ENCODE results near the gene SCN5A. TPM values are rescaled to one million over a fixed set of nuclear protein-coding genes. Genes with fewer than 3 reads are reported as not detected.

Gene SCN5A
- total and polyA plus RNA-seq, 4 donors, result 1.6 to 2.4 (median 1.9) TPM

DNA sequence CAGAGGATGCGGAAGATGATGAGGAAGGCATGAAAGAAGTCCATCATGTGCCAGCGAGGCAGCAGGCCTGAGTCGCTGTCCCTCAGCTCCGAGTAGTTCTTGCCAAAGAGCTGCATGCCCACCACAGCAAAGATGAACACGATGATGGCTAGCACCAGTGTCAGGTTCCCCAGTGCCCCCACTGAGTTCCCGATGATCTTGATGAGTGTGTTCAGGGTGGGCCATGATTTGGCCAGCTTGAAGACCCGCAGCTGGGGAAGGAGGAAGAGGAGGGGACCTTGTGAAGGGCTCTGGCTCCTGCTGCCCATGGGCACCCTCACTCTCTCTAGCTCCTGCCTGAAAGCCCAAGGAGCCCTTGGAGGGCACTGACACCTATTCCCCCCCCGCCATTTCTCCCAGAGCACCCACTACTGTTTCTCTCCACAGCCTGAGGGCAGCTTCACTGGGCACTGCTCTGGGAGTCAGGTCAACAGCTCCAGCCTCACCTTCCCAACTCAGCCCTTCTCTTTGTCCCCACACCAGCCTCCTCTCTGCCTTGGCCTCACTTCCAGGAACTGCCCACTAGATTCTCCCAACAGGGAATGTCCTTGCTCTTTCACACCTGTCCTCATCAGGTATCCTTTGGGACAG, 63.6 kb downstream of the SCN5A start:
- no peak for DNase-seq (ENCODE audit: low read depth in 4 of 6, low spot score in 6 of 6)
- no peak overlapping the region for H3K4me3 ChIP-seq (ENCODE audit: low read depth, low read length)
- peaks cover 27% of the 10 kb centered on the region for H3K4me1 ChIP-seq (ENCODE audit: control insufficient read depth, insufficient read depth, low read length)
- H3K36me3 ChIP-seq (ENCODE audit: control insufficient read depth, insufficient read depth, low read length), result no peaks in the 10 kb centered on the region
- no peak overlapping the region for H3K27ac ChIP-seq (ENCODE audit: low read depth, low read length)
- H3K27me3 ChIP-seq (ENCODE audit: control insufficient read depth, insufficient read depth, low read length), result no peaks in the 10 kb centered on the region
- no peaks in the 10 kb centered on the region for H3K9me3 ChIP-seq (ENCODE audit: control insufficient read depth, insufficient read depth, low read length)
- WGBS (ENCODE audit: insufficient coverage), result 98% methylated on average over 7 of the region's 8 CpGs

GRCh38 chr3:38583688-38584087, 65.8 kb downstream of the SCN5A start:
- WGBS (ENCODE audit: insufficient coverage), result 91% methylated on average over 6 of the region's 6 CpGs
- H3K27me3 ChIP-seq (ENCODE audit: control insufficient read depth, insufficient read depth, low read length), result no peaks in the 10 kb centered on the region
- no peaks in the 10 kb centered on the region for H3K36me3 ChIP-seq (ENCODE audit: control insufficient read depth, insufficient read depth, low read length)
- H3K27ac ChIP-seq (ENCODE audit: low read depth, low read length), result no peak overlapping the region
- peaks cover 49% of the 10 kb centered on the region for H3K4me1 ChIP-seq (ENCODE audit: control insufficient read depth, insufficient read depth, low read length)
- no peaks in the 10 kb centered on the region for H3K9me3 ChIP-seq (ENCODE audit: control insufficient read depth, insufficient read depth, low read length)
- no peak for DNase-seq (ENCODE audit: low read depth in 4 of 6, low spot score in 6 of 6)
- no peak overlapping the region for H3K4me3 ChIP-seq (ENCODE audit: low read depth, low read length)

DNA sequence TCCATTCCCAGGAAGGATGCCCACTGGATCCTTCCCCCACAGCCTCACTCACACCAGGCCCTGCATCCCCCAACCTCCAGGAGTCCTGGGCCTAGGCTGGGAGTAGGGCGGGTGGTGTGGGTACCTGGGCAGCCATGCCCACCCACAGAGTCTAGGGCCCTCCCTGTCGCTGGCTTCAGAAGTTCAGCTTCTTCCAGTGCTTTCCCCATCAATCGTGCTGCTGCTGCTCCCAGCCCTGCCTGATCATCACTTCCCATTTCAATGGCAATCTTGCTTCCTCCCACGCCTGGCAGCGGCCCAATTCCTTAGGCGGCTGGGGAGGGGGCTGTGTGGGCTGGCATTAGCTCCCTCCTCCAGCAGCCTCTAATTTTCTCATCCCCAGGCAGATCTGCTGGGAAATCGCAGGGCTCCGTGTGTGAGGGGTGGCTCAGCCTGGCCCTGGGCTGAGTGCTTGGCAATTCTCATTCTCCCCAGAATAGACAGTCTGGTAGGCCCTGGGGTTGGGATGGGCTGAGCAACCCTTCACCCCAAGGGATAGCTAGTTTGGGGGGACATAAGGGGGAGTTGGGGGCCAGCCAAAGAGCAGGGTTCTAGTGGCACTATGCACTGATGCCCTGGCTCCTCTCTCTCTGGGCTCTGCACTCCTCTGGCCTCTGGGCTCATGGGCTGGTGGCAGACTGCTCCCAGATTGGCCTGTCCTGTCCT, 66.4 kb downstream of the SCN5A start:
- Histone ChIP-seq H3K36me3 (ENCODE audit: control insufficient read depth, insufficient read depth, low read length) (no peaks in the 10 kb centered on the region), H3K27ac (ENCODE audit: low read depth, low read length) (no peak overlapping the region), H3K4me3 (ENCODE audit: low read depth, low read length) (no peak overlapping the region), H3K9me3 (ENCODE audit: control insufficient read depth, insufficient read depth, low read length) (no peaks in the 10 kb centered on the region), H3K4me1 (ENCODE audit: control insufficient read depth, insufficient read depth, low read length) (peaks cover 51% of the 10 kb centered on the region), H3K27me3 (ENCODE audit: control insufficient read depth, insufficient read depth, low read length) (no peaks in the 10 kb centered on the region)
- WGBS (ENCODE audit: insufficient coverage), result 43% methylated on average over 3 of the region's 8 CpGs
- DNase-seq (ENCODE audit: low read depth in 4 of 6, low spot score in 6 of 6), result peak in 3 of 6 donors; percentile 35 to 88 (median 83)

GRCh38 chr3:38582316-38582715, 67.2 kb downstream of the SCN5A start:
- 37% methylated on average over 4 of the region's 6 CpGs for WGBS (ENCODE audit: insufficient coverage)
- Histone ChIP-seq H3K9me3 (ENCODE audit: control insufficient read depth, insufficient read depth, low read length) (no peaks in the 10 kb centered on the region), H3K36me3 (ENCODE audit: control insufficient read depth, insufficient read depth, low read length) (no peaks in the 10 kb centered on the region)

GRCh38 chr3:38581774-38582173, 67.7 kb downstream of the SCN5A start:
- no peaks in the 10 kb centered on the region for H3K9me3 ChIP-seq (ENCODE audit: control insufficient read depth, insufficient read depth, low read length)
- no peak overlapping the region for H3K27ac ChIP-seq (ENCODE audit: low read depth, low read length)
- H3K36me3 ChIP-seq (ENCODE audit: control insufficient read depth, insufficient read depth, low read length), result no peaks in the 10 kb centered on the region
- H3K4me3 ChIP-seq (ENCODE audit: low read depth, low read length), result no peak overlapping the region
- peaks cover 51% of the 10 kb centered on the region for H3K4me1 ChIP-seq (ENCODE audit: control insufficient read depth, insufficient read depth, low read length)
- H3K27me3 ChIP-seq (ENCODE audit: control insufficient read depth, insufficient read depth, low read length), result no peaks in the 10 kb centered on the region
- WGBS (ENCODE audit: insufficient coverage), result 73% methylated on average over 2 of the region's 2 CpGs
- DNase-seq (ENCODE audit: low read depth in 4 of 6, low spot score in 6 of 6), result no peak

More at GRCh38 chr3:38582316-38582715, 67.2 kb downstream of the SCN5A start:
- Histone ChIP-seq H3K27ac (ENCODE audit: low read depth, low read length) (no peak overlapping the region), H3K4me3 (ENCODE audit: low read depth, low read length) (no peak overlapping the region), H3K27me3 (ENCODE audit: control insufficient read depth, insufficient read depth, low read length) (no peaks in the 10 kb centered on the region), H3K4me1 (ENCODE audit: control insufficient read depth, insufficient read depth, low read length) (peaks cover 51% of the 10 kb centered on the region)
- DNase-seq (ENCODE audit: low read depth in 4 of 6, low spot score in 6 of 6), result no peak

DNA sequence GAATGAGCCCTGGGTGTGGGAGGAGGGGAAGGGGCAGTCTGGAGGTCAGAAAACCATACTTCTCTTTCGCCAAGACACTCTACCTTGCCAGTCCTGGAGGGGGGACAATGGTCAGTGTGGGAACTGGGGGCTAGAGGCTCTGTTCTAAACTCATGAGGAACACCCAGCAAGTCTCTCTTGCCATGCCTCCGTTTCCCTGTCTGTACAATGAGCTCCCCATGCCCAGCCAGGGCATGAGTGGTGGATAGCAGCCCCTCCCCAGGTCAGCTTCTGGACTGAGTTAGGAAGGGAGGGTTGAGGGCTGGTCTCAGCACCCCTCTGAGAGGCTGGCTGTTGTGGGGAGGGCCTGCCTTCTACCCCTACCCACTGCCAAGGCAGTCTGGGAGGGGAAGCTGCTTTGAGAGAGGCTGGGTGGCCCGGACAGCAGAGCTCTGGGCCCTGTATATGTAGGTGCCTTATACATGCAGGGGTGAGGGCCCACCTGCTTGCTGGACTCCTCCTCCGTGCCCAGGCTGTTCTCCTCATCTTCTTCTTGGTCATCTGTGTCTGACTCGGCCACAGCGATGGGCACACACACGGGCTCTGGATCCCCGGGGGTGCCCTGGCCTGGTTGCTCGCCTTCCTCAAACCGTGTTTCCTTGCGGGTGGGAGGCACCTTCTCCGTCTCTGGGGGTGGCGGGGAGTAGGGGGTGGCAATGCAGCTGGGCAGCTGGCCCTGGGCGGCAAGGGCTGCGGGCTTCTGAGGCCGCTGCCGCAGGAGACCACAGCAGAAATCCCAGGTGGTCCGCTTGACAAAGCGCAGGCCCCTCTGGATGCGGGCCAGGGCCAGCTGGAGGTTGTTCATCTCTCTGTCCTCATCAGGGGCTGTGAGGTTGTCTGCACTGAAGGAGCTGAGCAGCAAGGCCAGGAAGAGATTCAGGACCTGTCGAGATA, 68.8 kb downstream of the SCN5A start:
- Histone ChIP-seq H3K27ac (ENCODE audit: low read depth, low read length) (no peak overlapping the region), H3K27me3 (ENCODE audit: control insufficient read depth, insufficient read depth, low read length) (no peaks in the 10 kb centered on the region), H3K4me3 (ENCODE audit: low read depth, low read length) (no peak overlapping the region), H3K9me3 (ENCODE audit: control insufficient read depth, insufficient read depth, low read length) (no peaks in the 10 kb centered on the region), H3K4me1 (ENCODE audit: control insufficient read depth, insufficient read depth, low read length) (peaks cover 51% of the 10 kb centered on the region), H3K36me3 (ENCODE audit: control insufficient read depth, insufficient read depth, low read length) (no peaks in the 10 kb centered on the region)
- peak in 1 of 6 donors; percentile 22 for DNase-seq (ENCODE audit: low read depth in 4 of 6, low spot score in 6 of 6)
- 76% methylated on average over 20 of the region's 21 CpGs for WGBS (ENCODE audit: insufficient coverage)

DNA sequence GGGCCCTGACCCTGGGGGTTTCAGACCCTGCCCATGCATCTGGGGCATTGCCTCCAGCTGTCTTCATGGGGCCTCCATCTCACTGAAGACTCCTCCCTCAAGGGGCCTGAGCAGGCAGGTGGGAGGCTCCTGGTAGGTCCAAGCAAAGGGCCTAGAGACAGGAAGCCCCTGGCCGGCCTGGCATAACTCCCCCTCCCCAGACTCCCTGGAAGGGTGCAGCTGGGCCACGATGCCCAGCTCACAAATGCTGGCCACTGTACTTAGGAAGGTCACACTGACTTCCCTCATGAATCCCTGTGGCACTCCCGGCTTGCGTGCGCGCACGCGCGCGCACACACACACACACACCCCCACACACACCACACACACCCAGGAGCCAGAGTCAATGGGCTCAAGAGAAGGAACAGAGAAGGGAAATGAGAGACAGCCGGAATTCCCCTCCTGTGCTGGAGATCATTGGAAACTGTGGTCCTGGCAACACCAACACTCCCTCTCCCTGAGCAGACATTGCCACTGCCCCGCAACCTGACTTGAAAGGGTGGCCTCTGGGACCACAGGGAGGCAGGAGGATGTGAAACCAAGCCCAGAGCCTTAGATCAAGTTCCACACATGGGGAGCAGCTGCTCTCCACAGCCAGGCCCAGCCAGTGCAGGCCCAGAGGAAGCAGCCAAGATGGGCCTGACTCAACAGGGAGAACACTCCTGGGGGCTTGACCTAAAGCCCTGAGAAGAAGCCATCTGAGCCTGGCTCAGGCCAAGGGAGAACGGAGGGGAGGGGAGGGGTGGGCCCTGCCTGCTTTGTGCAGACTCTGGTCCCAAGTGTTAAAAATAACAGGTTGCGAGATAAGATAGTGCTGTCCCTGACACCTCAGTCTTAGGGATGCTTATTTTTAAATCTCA, 69.7 kb downstream of the SCN5A start:
- no peak overlapping the region for H3K27ac ChIP-seq (ENCODE audit: low read depth, low read length)
- WGBS (ENCODE audit: insufficient coverage), result 89% methylated on average over 6 of the region's 14 CpGs
- no peak for DNase-seq (ENCODE audit: low read depth in 4 of 6, low spot score in 6 of 6)
- no peak overlapping the region for H3K4me3 ChIP-seq (ENCODE audit: low read depth, low read length)
- no peaks in the 10 kb centered on the region for H3K9me3 ChIP-seq (ENCODE audit: control insufficient read depth, insufficient read depth, low read length)
- no peaks in the 10 kb centered on the region for H3K36me3 ChIP-seq (ENCODE audit: control insufficient read depth, insufficient read depth, low read length)
- no peaks in the 10 kb centered on the region for H3K27me3 ChIP-seq (ENCODE audit: control insufficient read depth, insufficient read depth, low read length)
- peaks cover 51% of the 10 kb centered on the region for H3K4me1 ChIP-seq (ENCODE audit: control insufficient read depth, insufficient read depth, low read length)

- peak in 3 of 6 donors; percentile 15 to 64 (median 51) for DNase-seq (ENCODE audit: low read depth in 4 of 6, low spot score in 6 of 6)
- H3K4me1 ChIP-seq (ENCODE audit: control insufficient read depth, insufficient read depth, low read length), result peaks cover 51% of the 10 kb centered on the region
- H3K9me3 ChIP-seq (ENCODE audit: control insufficient read depth, insufficient read depth, low read length), result no peaks in the 10 kb centered on the region
- no peak overlapping the region for H3K27ac ChIP-seq (ENCODE audit: low read depth, low read length)
- WGBS (ENCODE audit: insufficient coverage), result 40% methylated on average over 12 of the region's 12 CpGs
- no peak overlapping the region for H3K4me3 ChIP-seq (ENCODE audit: low read depth, low read length)
- no peaks in the 10 kb centered on the region for H3K27me3 ChIP-seq (ENCODE audit: control insufficient read depth, insufficient read depth, low read length)
- H3K36me3 ChIP-seq (ENCODE audit: control insufficient read depth, insufficient read depth, low read length), result no peaks in the 10 kb centered on the region
Observed at GRCh38 chr3:38579141-38579540, 70.3 kb downstream of the SCN5A start.

DNA sequence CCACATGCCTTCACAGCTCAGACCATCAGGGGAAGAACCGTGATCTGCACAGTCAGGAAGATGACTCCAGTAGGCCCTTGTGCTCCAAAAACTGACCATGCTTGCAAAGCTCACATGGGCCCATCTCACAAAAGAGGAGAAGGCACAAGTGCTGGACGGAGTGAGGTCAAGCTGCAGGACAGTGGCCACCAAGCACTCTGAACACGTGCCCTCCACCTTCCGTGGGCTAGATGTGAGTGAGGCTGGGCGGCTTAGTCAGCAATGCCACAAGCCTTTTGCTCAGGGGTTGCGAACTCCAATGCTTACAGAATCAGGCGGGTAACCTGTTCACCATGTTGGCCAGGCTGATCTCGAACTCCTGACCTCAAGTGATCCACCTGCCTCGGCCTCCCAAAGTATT, 70.9 kb downstream of the SCN5A start:
- Histone ChIP-seq H3K27me3 (ENCODE audit: control insufficient read depth, insufficient read depth, low read length) (no peaks in the 10 kb centered on the region), H3K27ac (ENCODE audit: low read depth, low read length) (no peak overlapping the region), H3K9me3 (ENCODE audit: control insufficient read depth, insufficient read depth, low read length) (no peaks in the 10 kb centered on the region), H3K36me3 (ENCODE audit: control insufficient read depth, insufficient read depth, low read length) (no peaks in the 10 kb centered on the region), H3K4me1 (ENCODE audit: control insufficient read depth, insufficient read depth, low read length) (peaks cover 49% of the 10 kb centered on the region), H3K4me3 (ENCODE audit: low read depth, low read length) (no peak overlapping the region)
- 93% methylated on average over 9 of the region's 9 CpGs for WGBS (ENCODE audit: insufficient coverage)
- DNase-seq (ENCODE audit: low read depth in 4 of 6, low spot score in 6 of 6), result no peak

All from spinal cord (tissue), 10 donors.